HuH-7.5 (cell line): ENCODE results near the gene CDH22.
A peak's percentile ranks its signal among the peaks of the same experiment; 100 is the strongest.

ENCODE experiments used
- DNase-seq: peaks from one replicate; pipeline ENCODE4 v3.0.0; 2011; ENCODE audit warnings: low spot score

Gene CDH22

DNA sequence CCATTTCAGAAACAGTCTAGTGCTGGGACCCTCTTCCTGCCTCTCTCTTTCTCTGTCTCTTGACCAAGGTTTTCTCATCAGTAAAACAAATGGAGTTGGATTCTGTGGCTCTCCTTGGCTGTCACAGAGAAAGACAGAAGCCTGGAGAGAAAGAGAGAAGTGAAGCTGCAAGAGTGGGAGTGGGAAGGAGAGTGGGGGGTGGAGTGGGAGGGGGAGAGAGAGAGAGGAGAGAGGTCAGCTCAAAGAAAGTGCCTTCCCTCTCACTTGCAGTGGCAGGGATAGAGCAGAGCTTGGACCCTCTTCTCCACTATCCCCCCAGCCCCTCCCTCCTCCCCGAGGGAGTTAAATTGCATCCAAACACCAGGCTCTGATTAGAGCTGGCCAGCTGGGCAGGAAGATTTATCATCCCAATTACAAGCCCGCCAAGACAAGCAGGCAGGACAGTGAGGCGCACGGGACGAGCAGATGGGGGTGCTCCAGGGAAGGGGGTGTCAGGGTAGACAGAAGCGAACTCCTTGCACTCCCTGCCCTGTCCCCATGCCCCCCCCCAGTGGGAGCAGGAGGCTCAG is 115.8 kb downstream of the CDH22 start:
- DNase-seq, result no peak

GRCh38 chr20:46191611-46192010 is 116.7 kb downstream of the CDH22 start:
- DNase-seq, result no peak

DNA sequence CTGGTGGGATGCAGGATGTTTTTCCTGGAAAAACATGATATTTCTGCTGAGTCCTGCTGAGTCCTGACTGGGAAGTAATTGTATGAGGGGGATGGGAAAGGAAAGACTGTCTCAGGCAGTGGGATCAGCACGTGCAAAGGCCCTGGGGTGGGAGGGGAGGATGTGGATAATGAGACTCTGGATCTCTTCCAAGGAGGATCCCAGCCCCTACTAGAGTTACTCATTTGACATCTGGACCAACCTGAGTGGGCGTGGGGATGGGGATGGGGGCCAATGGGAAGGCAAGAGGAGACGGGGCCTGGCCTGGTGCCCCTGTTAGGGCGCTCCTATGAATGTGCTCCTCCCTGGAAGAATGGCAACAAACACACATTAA is 117.1 kb downstream of the CDH22 start:
- DNase-seq, result no peak

- no peak for DNase-seq
These were observed 117.7 kb downstream of the CDH22 start for GRCh38 chr20:46190478-46191167.

GRCh38 chr20:46188866-46189541 is 119.3 kb downstream of the CDH22 start:
- no peak for DNase-seq

DNA sequence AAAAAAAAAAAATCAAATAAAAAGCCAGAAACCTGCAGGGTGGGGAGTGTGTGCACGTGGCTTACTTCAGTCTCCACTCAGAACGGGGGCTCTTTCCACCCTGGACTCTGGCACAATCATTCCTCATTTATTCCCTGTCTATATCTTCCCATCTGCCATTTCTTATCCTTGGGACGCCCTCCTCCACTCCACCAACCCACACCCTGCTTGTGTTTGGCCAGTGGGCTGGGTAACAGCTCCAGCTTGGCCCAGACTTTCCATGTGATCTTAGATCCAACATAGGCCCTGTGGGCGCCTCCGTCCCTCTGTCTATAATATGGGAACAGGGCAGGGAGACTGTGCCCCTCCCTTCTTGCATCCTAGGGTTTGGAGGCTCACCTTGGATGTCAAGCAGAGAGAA is 122.1 kb downstream of the CDH22 start:
- no peak for DNase-seq

DNA sequence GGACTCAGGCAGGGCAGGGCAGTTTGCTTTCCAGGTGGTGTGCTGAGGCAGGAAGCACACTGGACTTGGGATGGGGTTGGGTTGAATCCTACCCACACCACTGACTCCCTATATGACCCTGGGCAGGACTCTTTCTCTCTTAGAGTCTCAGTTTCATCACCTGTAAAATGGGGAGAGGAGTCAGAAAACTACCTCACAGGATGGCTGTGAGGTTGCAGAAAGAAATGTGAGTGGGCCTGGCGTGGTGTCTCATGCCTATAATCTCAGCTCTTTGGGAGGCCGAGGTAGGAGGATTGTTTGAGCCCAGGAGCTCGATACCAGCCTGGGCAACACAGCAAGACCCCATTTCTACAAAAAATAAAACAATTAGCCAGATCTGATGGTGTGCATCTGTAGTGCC is 122.9 kb downstream of the CDH22 start:
- DNase-seq, result no peak

DNA sequence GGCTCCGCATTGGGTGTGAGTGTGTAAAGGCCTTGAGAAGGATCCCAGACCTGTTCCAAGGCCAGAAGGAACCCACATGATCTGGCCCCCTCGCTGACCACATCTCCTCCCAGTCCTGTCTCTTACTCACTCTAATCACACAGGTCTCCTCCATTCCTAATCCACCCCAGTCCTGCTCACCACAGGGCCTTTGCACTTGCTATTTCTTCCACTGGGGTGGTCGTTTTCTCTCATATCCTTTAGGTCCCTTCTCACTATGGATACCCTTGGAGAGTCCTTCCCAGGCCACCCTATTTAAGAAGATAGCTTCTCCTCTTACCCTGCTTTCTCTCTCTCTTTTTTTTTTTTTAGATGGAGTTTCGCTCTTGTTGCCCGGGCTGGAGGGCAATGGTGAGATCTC is 124.5 kb downstream of the CDH22 start:
- DNase-seq, result no peak

- no peak for DNase-seq
These were observed 125.8 kb downstream of the CDH22 start for GRCh38 chr20:46182276-46183200.

DNA sequence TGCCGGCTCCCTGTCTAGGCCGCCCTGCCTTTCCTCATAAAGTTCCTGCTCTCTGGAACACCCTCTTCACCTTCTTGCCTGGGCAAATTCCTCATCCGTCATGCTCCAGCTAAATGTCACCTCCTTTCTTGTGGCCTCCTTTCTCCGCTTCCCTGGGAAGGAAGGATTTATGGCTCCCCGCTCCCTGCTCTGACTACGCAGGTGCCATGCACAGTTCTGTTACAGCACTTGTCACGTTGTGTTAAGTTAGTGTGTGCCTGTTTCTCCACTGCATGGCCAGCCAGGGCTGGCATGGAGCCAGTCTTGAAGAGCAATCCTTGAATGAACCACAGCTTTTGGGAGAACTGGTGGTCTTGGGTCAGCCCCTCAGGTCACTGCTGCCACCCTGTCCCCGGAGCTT is 128.4 kb downstream of the CDH22 start:
- no peak for DNase-seq

GRCh38 chr20:46178891-46179290 is 129.4 kb downstream of the CDH22 start:
- DNase-seq, result no peak

DNA sequence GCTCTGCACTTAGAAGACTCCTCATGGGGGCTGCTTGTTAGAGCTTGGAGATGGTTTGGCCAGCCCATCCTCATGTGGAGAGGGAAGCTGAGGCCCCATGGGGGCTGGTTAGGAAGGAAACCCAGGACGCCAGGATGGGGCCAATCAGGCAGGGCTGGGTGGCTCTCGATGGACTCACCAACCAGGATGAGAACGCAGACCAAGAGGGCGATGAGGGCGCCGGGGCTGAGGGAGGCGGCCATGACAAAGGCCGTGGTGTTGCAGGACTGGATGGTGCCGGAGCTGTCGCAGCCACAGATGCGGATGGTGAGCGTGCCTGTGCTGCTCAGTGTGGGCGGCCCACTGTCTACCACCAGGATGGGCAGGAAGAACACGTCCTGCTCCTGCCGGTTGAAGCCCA is 130.5 kb downstream of the CDH22 start:
- no peak for DNase-seq

- DNase-seq, result no peak
These were observed 131.4 kb downstream of the CDH22 start for GRCh38 chr20:46176739-46177378.

DNA sequence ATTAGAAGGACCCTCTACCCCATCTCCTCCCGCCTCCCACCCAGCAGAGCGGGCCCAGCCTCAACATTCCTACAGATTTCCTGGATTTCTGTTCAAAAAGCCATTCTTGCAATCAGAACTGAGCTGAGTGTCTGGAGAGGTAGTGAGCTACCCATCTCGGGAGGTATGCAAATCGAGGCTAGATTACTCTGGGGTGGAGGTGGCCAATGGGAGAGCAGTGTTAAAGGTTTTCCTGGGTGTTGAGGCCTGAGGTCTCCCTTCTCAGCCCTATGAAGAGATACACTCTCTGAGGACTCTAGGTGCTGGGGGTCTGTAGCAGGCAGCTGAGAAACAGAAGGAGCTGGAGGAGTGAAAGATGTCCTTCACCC is 133.2 kb downstream of the CDH22 start:
- no peak for DNase-seq

GRCh38 chr20:46174469-46175126 is 133.7 kb downstream of the CDH22 start:
- peak; percentile 84 for DNase-seq

- no peak for DNase-seq
These were observed 134.4 kb downstream of the CDH22 start for GRCh38 chr20:46173652-46174468.

GRCh38 chr20:46172961-46173536 is 135.2 kb downstream of the CDH22 start:
- DNase-seq, result no peak

GRCh38 chr20:46172455-46172854 is 135.8 kb downstream of the CDH22 start:
- no peak for DNase-seq

- DNase-seq, result no peak
These were observed 136.4 kb downstream of the CDH22 start for GRCh38 chr20:46171909-46172308.

DNA sequence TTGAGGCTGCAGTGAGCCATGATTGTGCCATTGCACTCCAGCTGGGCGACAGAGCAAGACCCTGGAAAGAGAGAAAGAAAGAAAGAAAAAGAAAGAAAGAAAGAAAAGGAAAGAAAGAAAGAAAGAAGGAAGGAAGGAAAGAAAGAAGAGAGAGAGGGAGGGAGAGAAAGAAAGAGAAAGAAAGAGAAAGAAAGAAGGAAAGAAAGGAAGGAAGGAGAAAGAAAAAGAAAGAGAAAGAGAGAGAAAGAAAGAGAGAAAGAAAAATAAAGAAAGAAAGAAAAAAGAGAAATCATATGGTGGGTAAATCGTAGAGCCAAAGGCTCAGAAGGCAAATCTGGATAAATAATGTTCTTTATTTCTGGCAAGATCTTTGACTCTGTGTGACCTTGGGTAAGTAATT is 136.8 kb downstream of the CDH22 start:
- DNase-seq, result no peak
